HepG2 (cell line): Measurements from ENCODE around the gene PNPLA2. TPM values are rescaled to one million over a fixed set of nuclear protein-coding genes. Genes with fewer than 3 reads are reported as not detected.

Experiments
- LCORL ChIP-seq, 2 experiments: fragments of 450-650 bp in 1 of 2; sonication (generic) in 1 of 2; formaldehyde crosslinking in 1 of 2; IDR thresholded peaks; 2 replicates each; pipeline versions ENCODE4 v1.5.0 to v1.6.1; 2017 to 2020; ENCODE audit warnings: antibody characterized with exemption in 1 of 2, missing genetic modification reagents in 1 of 2
- TP53 ChIP-seq: sonication (generic); formaldehyde crosslinking; conservative IDR thresholded peaks from 2 replicates; pipeline ENCODE4 v1.4.0; 2020; ENCODE audit warnings: missing genetic modification reagents
- ZBTB40 ChIP-seq, 2 experiments: fragments of 450-650 bp in 1 of 2; sonication (generic) in 1 of 2; formaldehyde crosslinking in 1 of 2; IDR thresholded peaks; 2 replicates each; pipeline versions ENCODE4 v1.6.1 to v1.8.0; 2016 to 2022; ENCODE audit warnings: antibody characterized with exemption in 1 of 2, mild to moderate bottlenecking in 1 of 2, missing genetic modification reagents in 1 of 2
- ZFP90 ChIP-seq: sonication (generic); formaldehyde crosslinking; IDR thresholded peaks from 2 replicates; pipeline ENCODE4 v1.8.0; 2022; ENCODE audit warnings: missing genetic modification reagents, mild to moderate bottlenecking, inconsistent platforms, borderline replicate concordance
- ZNF33B ChIP-seq: sonication (generic); formaldehyde crosslinking; IDR thresholded peaks from 2 replicates; pipeline ENCODE4 v1.5.1; 2020; ENCODE audit warnings: mild to moderate bottlenecking, missing genetic modification reagents
- polyA plus RNA-seq, 8 experiments: library from polyadenylated mRNA; depleted of rRNA in 3 of 8; stranded (reverse) in 7 of 8; unstranded in 1 of 8; fragments of >200 nt; fragmentation: Illumina TruSeq in 4 of 8; extraction: Trizol in 4 of 8; gene quantifications; 2 replicates each; pipeline versions ENCODE4 v1.2.1 to v1.2.3, GENCODE V29; 2011 to 2016; ENCODE audit warnings: low read depth in 4 of 8, missing spikeins in 1 of 8, mixed read lengths in 1 of 8; ENCODE audit not compliant: insufficient read depth in 1 of 8
- total RNA-seq, 5 experiments: library from RNA; depleted of rRNA; stranded (reverse); fragments of >200 nt; fragmentation: Illumina TruSeq; extraction: Trizol; gene quantifications; 2 replicates each; pipeline ENCODE4 v1.2.3, GENCODE V29; 2016; ENCODE audit warnings: low read depth in 1 of 5
- TF ChIP-seq, protein P1 (sequence below): sonication (generic); formaldehyde crosslinking; conservative IDR thresholded peaks from 2 replicates; pipeline ENCODE4 v1.8.1; 2023; ENCODE audit warnings: missing genetic modification reagents
- TF ChIP-seq, protein P2 (sequence below): sonication (generic); formaldehyde crosslinking; IDR thresholded peaks from 2 replicates; pipeline ENCODE4; 2020; ENCODE audit warnings: missing genetic modification reagents, mild to moderate bottlenecking, borderline replicate concordance
- TF ChIP-seq, protein P3 (sequence below): sonication (generic); formaldehyde crosslinking; IDR thresholded peaks from 2 replicates; pipeline ENCODE4 v1.5.1; 2020; ENCODE audit warnings: mild to moderate bottlenecking, moderate library complexity, missing genetic modification reagents

Gene PNPLA2
- total and polyA plus RNA-seq, 2 of the 13 experiments (the other 11 are each of a cell fraction or from before 2014, with no cell fraction given), result 10.5 to 43.2 TPM

DNA sequence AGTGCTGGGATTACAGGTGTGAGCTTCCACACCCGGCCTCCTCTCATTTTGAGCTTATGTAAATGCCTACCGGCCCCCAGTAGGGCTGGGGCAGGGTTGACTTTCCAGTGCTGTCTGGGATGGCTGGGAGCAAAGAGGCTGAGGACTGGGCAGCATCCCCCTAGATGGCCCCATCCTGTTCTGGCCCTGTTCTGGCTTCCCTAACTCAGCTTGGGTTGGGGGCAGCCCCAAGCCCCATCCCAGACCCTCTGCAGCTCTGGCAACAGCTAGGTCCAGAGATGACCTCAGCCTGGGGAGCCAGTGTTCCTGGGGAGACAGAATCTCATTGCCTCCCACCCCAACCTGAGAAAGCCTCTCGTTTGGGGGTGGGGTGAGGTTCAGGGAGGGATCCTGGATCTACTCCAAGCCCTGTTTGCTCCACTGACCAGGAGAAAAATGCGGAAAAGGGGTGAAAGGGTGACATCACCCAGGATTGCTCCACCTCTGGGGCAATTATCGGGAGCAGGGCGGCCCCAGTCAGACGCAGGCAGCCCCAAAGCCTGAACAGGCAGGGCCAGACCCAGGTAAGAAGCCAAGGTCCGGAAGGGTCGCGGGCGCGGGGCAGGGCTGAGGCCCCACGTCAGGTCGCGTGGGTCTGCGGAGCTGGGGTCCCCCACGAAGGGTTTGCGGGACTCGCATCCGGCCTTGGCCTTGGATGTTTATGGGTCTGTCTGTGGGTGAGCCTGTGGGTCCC, at the start of gene PNPLA2 (continued):
- TF ChIP-seq, protein P1, sequence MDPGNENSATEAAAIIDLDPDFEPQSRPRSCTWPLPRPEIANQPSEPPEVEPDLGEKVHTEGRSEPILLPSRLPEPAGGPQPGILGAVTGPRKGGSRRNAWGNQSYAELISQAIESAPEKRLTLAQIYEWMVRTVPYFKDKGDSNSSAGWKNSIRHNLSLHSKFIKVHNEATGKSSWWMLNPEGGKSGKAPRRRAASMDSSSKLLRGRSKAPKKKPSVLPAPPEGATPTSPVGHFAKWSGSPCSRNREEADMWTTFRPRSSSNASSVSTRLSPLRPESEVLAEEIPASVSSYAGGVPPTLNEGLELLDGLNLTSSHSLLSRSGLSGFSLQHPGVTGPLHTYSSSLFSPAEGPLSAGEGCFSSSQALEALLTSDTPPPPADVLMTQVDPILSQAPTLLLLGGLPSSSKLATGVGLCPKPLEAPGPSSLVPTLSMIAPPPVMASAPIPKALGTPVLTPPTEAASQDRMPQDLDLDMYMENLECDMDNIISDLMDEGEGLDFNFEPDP (CRISPR knock-in tag), result 0 out of 2 replicates have a peak, but pooled peaks have one; percentile 79
- TF ChIP-seq, protein P2, sequence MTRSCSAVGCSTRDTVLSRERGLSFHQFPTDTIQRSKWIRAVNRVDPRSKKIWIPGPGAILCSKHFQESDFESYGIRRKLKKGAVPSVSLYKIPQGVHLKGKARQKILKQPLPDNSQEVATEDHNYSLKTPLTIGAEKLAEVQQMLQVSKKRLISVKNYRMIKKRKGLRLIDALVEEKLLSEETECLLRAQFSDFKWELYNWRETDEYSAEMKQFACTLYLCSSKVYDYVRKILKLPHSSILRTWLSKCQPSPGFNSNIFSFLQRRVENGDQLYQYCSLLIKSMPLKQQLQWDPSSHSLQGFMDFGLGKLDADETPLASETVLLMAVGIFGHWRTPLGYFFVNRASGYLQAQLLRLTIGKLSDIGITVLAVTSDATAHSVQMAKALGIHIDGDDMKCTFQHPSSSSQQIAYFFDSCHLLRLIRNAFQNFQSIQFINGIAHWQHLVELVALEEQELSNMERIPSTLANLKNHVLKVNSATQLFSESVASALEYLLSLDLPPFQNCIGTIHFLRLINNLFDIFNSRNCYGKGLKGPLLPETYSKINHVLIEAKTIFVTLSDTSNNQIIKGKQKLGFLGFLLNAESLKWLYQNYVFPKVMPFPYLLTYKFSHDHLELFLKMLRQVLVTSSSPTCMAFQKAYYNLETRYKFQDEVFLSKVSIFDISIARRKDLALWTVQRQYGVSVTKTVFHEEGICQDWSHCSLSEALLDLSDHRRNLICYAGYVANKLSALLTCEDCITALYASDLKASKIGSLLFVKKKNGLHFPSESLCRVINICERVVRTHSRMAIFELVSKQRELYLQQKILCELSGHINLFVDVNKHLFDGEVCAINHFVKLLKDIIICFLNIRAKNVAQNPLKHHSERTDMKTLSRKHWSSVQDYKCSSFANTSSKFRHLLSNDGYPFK (CRISPR knock-in tag), result 0 out of 2 replicates have a peak, but pooled peaks have one; percentile 49
- TF ChIP-seq ZFP90 (CRISPR knock-in tag), result no peak
- TF ChIP-seq, protein P3, sequence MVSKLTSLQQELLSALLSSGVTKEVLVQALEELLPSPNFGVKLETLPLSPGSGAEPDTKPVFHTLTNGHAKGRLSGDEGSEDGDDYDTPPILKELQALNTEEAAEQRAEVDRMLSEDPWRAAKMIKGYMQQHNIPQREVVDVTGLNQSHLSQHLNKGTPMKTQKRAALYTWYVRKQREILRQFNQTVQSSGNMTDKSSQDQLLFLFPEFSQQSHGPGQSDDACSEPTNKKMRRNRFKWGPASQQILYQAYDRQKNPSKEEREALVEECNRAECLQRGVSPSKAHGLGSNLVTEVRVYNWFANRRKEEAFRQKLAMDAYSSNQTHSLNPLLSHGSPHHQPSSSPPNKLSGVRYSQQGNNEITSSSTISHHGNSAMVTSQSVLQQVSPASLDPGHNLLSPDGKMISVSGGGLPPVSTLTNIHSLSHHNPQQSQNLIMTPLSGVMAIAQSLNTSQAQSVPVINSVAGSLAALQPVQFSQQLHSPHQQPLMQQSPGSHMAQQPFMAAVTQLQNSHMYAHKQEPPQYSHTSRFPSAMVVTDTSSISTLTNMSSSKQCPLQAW, result peak; percentile 57
- no peak for TF ChIP-seq TP53 (CRISPR knock-in tag)
- TF ChIP-seq ZBTB40 (IDR thresholded peaks at IDR 0.05), result no peak
- peak; percentile 73 for TF ChIP-seq ZBTB40 (CRISPR knock-in tag; IDR thresholded peaks at IDR 0.05)
- peak; percentile 16; the same call in 1 of the 2 replicates for TF ChIP-seq ZNF33B (CRISPR knock-in tag)
- TF ChIP-seq LCORL (IDR thresholded peaks at IDR 0.05), result no peak
- TF ChIP-seq LCORL (CRISPR knock-in tag; IDR thresholded peaks at IDR 0.05), result peak; percentile 85; the same call in 1 of the 2 replicates
